Measurements from ENCODE around the gene RNFT2. TPM values are rescaled to one million over a fixed set of nuclear protein-coding genes. Genes with fewer than 3 reads are reported as not detected.
A peak's percentile ranks its signal among the peaks of the same experiment; 100 is the strongest.
"Not testable (repeated sequence)": the region's sequence is repeated elsewhere in the genome, so short reads cannot be mapped to it uniquely, and the experiment has no call there.

The RNFT2 gene
- total RNA-seq, 2 donors from 2014 or later = 14.9 to 25.5 TPM

GRCh38 chr12:116727891-116728290 is 10.2 kb upstream of the RNFT2 start:
- no peak for DNase-seq (ENCODE audit: low spot score in 2 of 2)
- no peak overlapping the region for H3K27ac Mint-ChIP-seq
- H3K9me3 Mint-ChIP-seq = no peaks in the 10 kb centered on the region
- H3K36me3 Mint-ChIP-seq = no peaks in the 10 kb centered on the region
- no peak for ATAC-seq

- no peaks in the 10 kb centered on the region for H3K9me3 Mint-ChIP-seq
Observed at GRCh38 chr12:116731801-116732200, 6.3 kb upstream of the RNFT2 start.

DNA sequence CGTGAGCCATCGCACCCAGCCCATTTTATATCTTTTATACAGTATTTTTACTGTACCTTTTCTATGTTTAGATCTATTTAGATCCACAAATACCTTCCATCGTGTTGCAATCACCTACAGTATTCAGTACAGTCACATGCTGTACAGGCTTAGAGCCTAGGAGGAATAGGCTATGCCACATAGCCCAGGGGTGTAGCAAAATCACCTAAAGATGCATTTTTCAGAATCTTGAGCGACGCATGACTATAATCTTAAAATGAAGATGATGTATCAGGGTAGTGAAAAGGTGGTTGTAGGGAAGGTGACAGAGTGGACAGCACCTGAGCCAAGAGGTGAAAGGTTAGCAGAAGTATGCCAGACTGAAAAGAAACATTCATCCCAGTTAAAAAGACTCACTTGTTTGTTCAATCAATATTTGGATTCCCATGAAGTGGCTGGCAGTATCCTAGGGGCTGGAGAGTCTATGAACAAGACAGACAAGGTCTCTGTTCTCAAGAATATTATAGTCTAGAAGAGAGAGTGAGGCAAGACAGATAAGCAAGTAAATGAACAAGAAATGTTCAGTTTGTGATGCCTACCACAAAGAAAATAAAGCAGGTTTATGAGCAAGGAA is 3.9 kb upstream of the RNFT2 start:
- no peak for ATAC-seq
- Mint-ChIP-seq H3K9me3 (no peaks in the 10 kb centered on the region), H3K36me3 (peaks cover 13 to 15% of the 10 kb centered on the region in 2 donors), H3K27ac (no peak overlapping the region)
- no peak for DNase-seq (ENCODE audit: low spot score in 2 of 2)

More at GRCh38 chr12:116731801-116732200, 6.3 kb upstream of the RNFT2 start:
- peaks cover 10 to 12% of the 10 kb centered on the region in 2 donors for H3K36me3 Mint-ChIP-seq
- peak overlapping the region in 1 of 2 donors; percentile 60 for H3K27ac Mint-ChIP-seq
- no peak for DNase-seq (ENCODE audit: low spot score in 2 of 2)
- no peak for ATAC-seq

DNA sequence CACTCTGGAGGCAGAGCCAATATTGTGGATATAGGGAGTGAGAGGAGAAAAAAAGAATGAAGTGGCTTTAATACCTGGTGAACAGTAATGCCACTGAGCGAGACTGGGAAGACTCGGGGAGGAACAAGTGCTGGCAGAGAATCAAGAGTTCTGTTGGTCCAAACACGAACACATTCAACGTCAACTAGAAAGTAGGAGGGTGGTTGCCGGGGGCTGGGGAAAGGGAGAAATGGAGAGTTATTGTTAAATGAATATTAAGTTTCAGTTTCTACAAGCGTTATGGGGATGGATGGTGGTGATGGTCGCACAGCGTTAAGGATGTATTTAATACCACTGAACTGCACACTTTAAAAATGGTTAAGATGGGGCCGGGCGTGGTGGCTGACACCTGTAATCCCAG is 3.0 kb upstream of the RNFT2 start:
- Mint-ChIP-seq H3K36me3 (peaks cover 13 to 15% of the 10 kb centered on the region in 2 donors), H3K27ac (peak overlapping the region in 1 of 2 donors; percentile 56), H3K9me3 (no peaks in the 10 kb centered on the region)
- ATAC-seq = no peak
- no peak for DNase-seq (ENCODE audit: low spot score in 2 of 2)

GRCh38 chr12:116735951-116736599 is 2.0 kb upstream of the RNFT2 start:
- Mint-ChIP-seq H3K9me3 (no peaks in the 10 kb centered on the region), H3K27ac (no peak overlapping the region), H3K36me3 (peaks cover 13 to 15% of the 10 kb centered on the region in 2 donors)
- DNase-seq (ENCODE audit: low spot score in 2 of 2) = no peak
- ATAC-seq = no peak

- peaks cover 13 to 15% of the 10 kb centered on the region in 2 donors for H3K36me3 Mint-ChIP-seq
- peak overlapping the region; percentile 90 to 92 for H3K27ac Mint-ChIP-seq
- ATAC-seq (no peak), DNase-seq (ENCODE audit: low spot score in 2 of 2) (peak in 1 of 2 donors; percentile 18)
- no peaks in the 10 kb centered on the region for H3K9me3 Mint-ChIP-seq
Observed at GRCh38 chr12:116736962-116737773, 947 bp upstream of the RNFT2 start.

GRCh38 chr12:116739381-116739887 is 1.3 kb downstream of the RNFT2 start:
- Mint-ChIP-seq H3K36me3 (peaks cover 11% of the 10 kb centered on the region in 2 donors), H3K9me3 (no peaks in the 10 kb centered on the region), H3K27ac (peak overlapping the region in 1 of 2 donors; percentile 92)
- ATAC-seq = no peak
- DNase-seq (ENCODE audit: low spot score in 2 of 2) = no peak

- not testable (repeated sequence) for DNase-seq (ENCODE audit: low spot score in 2 of 2); H3K36me3 Mint-ChIP-seq; ATAC-seq; H3K9me3 Mint-ChIP-seq; H3K27ac Mint-ChIP-seq
Observed at GRCh38 chr12:116742787-116743186, 4.7 kb downstream of the RNFT2 start.

- DNase-seq (ENCODE audit: low spot score in 2 of 2) (no peak), ATAC-seq (no peak)
- Mint-ChIP-seq H3K36me3 (no peaks in the 10 kb centered on the region), H3K9me3 (no peaks in the 10 kb centered on the region), H3K27ac (no peak overlapping the region)
Observed at GRCh38 chr12:116744766-116745165, 6.7 kb downstream of the RNFT2 start.

DNA sequence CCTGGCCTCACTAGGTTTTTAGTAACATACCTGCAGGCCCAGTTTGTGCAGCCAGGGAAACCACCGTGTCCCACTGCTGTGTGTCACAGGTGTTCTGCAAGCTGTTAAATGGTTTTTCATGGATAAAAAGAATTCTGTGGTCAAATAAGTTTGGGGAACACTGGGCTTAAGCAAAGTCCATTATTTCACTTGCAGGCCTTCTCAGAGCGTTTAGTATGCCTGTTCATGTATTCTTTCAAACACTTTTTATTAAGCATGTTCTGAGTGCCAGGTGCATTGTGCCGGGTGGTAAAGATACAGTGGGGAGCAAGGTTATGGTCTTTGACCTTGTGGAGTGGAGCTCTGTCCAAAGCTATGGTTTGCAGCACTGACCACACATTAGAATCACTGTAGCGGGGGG is 7.4 kb downstream of the RNFT2 start:
- no peak overlapping the region for H3K27ac Mint-ChIP-seq
- H3K9me3 Mint-ChIP-seq = no peaks in the 10 kb centered on the region
- ATAC-seq = no peak

GRCh38 chr12:116749884-116750283 is 11.8 kb downstream of the RNFT2 start:
- ATAC-seq (no peak), DNase-seq (ENCODE audit: low spot score in 2 of 2) (no peak)
- Mint-ChIP-seq H3K27ac (no peak overlapping the region), H3K36me3 (peaks cover 4 to 9% of the 10 kb centered on the region in 2 donors), H3K9me3 (no peaks in the 10 kb centered on the region)

More for the DNA sequence above, 7.4 kb downstream of the RNFT2 start:
- no peak for DNase-seq (ENCODE audit: low spot score in 2 of 2)
- no peaks in the 10 kb centered on the region for H3K36me3 Mint-ChIP-seq

- H3K36me3 Mint-ChIP-seq = peaks cover 4 to 10% of the 10 kb centered on the region in 2 donors
- ATAC-seq = no peak
- no peak for DNase-seq (ENCODE audit: low spot score in 2 of 2)
- no peaks in the 10 kb centered on the region for H3K9me3 Mint-ChIP-seq
- H3K27ac Mint-ChIP-seq = no peak overlapping the region
Observed at GRCh38 chr12:116750298-116750697, 12.2 kb downstream of the RNFT2 start.

DNA sequence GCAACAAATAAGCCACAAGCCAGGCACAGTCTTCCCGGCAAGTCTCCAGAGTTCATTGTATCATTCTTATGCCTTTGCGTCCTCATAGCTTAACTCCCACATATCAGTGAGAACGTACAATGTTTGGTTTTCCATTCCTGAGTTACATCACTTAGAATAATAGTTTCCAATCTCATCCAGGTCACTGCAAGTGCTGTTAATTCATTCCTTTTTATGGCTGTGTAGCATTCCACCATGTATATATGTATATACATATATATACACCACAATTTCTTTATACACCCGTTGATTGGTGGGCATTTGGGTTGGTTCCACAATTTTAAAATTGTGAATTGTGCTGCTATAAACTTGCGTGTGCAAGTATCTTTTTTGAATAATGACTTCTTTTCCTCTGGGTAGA is 16.0 kb downstream of the RNFT2 start:
- Mint-ChIP-seq H3K36me3 (peaks cover 11 to 16% of the 10 kb centered on the region in 2 donors), H3K27ac (peak overlapping the region in 1 of 2 donors; percentile 46)
- not testable (repeated sequence) for H3K9me3 Mint-ChIP-seq; ATAC-seq; DNase-seq (ENCODE audit: low spot score in 2 of 2)

GRCh38 chr12:116754783-116755182 is 16.7 kb downstream of the RNFT2 start:
- H3K9me3 Mint-ChIP-seq; DNase-seq (ENCODE audit: low spot score in 2 of 2); H3K27ac Mint-ChIP-seq; ATAC-seq: not testable (repeated sequence)
- H3K36me3 Mint-ChIP-seq = peaks cover 14 to 23% of the 10 kb centered on the region in 2 donors

GRCh38 chr12:116759783-116760621 is 21.9 kb downstream of the RNFT2 start:
- no peak for ATAC-seq
- peaks cover 18 to 23% of the 10 kb centered on the region in 2 donors for H3K36me3 Mint-ChIP-seq
- H3K9me3 Mint-ChIP-seq = no peaks in the 10 kb centered on the region
- peak in 1 of 2 donors; percentile 43 for DNase-seq (ENCODE audit: low spot score in 2 of 2)
- no peak overlapping the region for H3K27ac Mint-ChIP-seq

- H3K36me3 Mint-ChIP-seq = peaks cover 14 to 19% of the 10 kb centered on the region in 2 donors
- H3K27ac Mint-ChIP-seq = no peak overlapping the region
- ATAC-seq (no peak), DNase-seq (ENCODE audit: low spot score in 2 of 2) (no peak)
- no peaks in the 10 kb centered on the region for H3K9me3 Mint-ChIP-seq
Observed at GRCh38 chr12:116760622-116761020, 22.5 kb downstream of the RNFT2 start.
